HTERT RPE-1 (cell line): ENCODE results near the gene SYT1.
"Not testable (repeated sequence)": the region's sequence is repeated elsewhere in the genome, so short reads cannot be mapped to it uniquely, and the experiment has no call there.

Experiments
- in situ Hi-C: fragments of 300-500 bp; cut with MboI; formaldehyde crosslinking; loops from 4 replicates; pipeline ENCODE4 v1.14.3; 2020; ENCODE audit warnings: low sequenced_read_pairs

The SYT1 gene

GRCh38 chr12:79423560-79423959 is 559.0 kb downstream of the SYT1 start:
- in situ Hi-C loops = no loop called here

GRCh38 chr12:79424109-79424721 is 559.6 kb downstream of the SYT1 start:
- in situ Hi-C loops = no loop called here

GRCh38 chr12:79426121-79426520 is 561.5 kb downstream of the SYT1 start:
- in situ Hi-C loops = no loop called here

- in situ Hi-C loops = not testable (repeated sequence)
Measured at GRCh38 chr12:79426744-79427143, 562.2 kb downstream of the SYT1 start.

GRCh38 chr12:79433465-79434072 is 569.0 kb downstream of the SYT1 start:
- in situ Hi-C loops = no loop called here

- in situ Hi-C loops = no loop called here
Measured at GRCh38 chr12:79434561-79434960, 570.0 kb downstream of the SYT1 start.

GRCh38 chr12:79435742-79436141 is 571.2 kb downstream of the SYT1 start:
- in situ Hi-C loops = no loop called here

- in situ Hi-C loops = no loop called here
Measured at GRCh38 chr12:79438480-79439174, 574.1 kb downstream of the SYT1 start.

GRCh38 chr12:79439175-79439825 is 574.7 kb downstream of the SYT1 start:
- in situ Hi-C loops = no loop called here

- in situ Hi-C loops = no loop called here
Measured at GRCh38 chr12:79441534-79441933, 577.0 kb downstream of the SYT1 start.

- in situ Hi-C loops = no loop called here
Measured at GRCh38 chr12:79442396-79442795, 577.8 kb downstream of the SYT1 start.

- in situ Hi-C loops = no loop called here
Measured at GRCh38 chr12:79444089-79444488, 579.5 kb downstream of the SYT1 start.

- in situ Hi-C loops = no loop called here
Measured at GRCh38 chr12:79448816-79449215, 584.2 kb downstream of the SYT1 start.

GRCh38 chr12:79451365-79451764 is 586.8 kb downstream of the SYT1 start:
- in situ Hi-C loops = no loop called here

GRCh38 chr12:79451978-79452377 is 587.4 kb downstream of the SYT1 start:
- in situ Hi-C loops = no loop called here

GRCh38 chr12:79452906-79453305 is 588.3 kb downstream of the SYT1 start:
- in situ Hi-C loops = no loop called here

- in situ Hi-C loops = no loop called here
Measured at GRCh38 chr12:79453820-79454219, 589.2 kb downstream of the SYT1 start.

- in situ Hi-C loops = no loop called here
Measured at GRCh38 chr12:79454338-79454843, 589.8 kb downstream of the SYT1 start.

- in situ Hi-C loops = no loop called here
Measured at GRCh38 chr12:79455286-79455685, 590.7 kb downstream of the SYT1 start.

GRCh38 chr12:79482323-79482722 is 617.7 kb downstream of the SYT1 start:
- in situ Hi-C loops = no loop called here

GRCh38 chr12:79482921-79483320 is 618.3 kb downstream of the SYT1 start:
- in situ Hi-C loops = no loop called here

- in situ Hi-C loops = no loop called here
Measured at GRCh38 chr12:79486154-79486553, 621.6 kb downstream of the SYT1 start.
